ENCODE results near the gene KCNQ5.

DNA sequence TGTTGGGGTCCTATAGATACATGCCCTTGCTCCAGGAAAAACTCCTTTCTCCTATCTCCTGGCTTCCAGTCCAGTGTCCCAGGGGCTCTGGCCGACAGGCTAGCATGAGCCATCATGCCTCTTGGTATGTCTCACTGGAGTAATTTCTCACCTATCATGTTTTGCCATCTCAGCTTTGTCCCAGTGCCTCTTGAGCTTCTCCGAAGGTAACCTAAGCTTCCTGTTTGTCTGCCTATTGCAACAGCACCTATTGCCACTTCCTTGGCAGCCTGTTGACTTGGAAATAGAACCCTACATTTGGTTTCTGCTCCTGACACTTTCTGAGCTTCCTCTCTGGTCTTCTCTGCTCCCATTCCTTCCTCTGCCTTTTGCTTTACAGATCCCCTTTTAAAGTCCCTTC is 197.7 kb downstream of the KCNQ5 start:
- TF ChIP-seq POLR2AphosphoS5 (IDR thresholded peaks at IDR 0.05; ENCODE audit: borderline replicate concordance, low read depth, low read length) (no peak), EZH2 (IDR thresholded peaks at IDR 0.05) (no peak)
